HL-60 (cell line): ENCODE results near the gene PSMB11.

Experiments
- POLR2AphosphoS5 ChIP-seq: IDR thresholded peaks from 2 replicates; pipeline ENCODE4 v1.6.1; 2012; ENCODE audit warnings: low read depth
- TF ChIP-seq, protein P1 (sequence below): IDR thresholded peaks from 2 replicates; pipeline ENCODE4 v1.6.1; 2012; ENCODE audit warnings: low read depth; ENCODE audit not compliant: insufficient replicate concordance
- TF ChIP-seq, protein P2 (sequence below): IDR thresholded peaks from one replicate; pipeline ENCODE4 v1.5.1; 2011; ENCODE audit warnings: low read length, control low read depth, inconsistent platforms; ENCODE audit not compliant: insufficient read depth

- TF ChIP-seq, protein P1, sequence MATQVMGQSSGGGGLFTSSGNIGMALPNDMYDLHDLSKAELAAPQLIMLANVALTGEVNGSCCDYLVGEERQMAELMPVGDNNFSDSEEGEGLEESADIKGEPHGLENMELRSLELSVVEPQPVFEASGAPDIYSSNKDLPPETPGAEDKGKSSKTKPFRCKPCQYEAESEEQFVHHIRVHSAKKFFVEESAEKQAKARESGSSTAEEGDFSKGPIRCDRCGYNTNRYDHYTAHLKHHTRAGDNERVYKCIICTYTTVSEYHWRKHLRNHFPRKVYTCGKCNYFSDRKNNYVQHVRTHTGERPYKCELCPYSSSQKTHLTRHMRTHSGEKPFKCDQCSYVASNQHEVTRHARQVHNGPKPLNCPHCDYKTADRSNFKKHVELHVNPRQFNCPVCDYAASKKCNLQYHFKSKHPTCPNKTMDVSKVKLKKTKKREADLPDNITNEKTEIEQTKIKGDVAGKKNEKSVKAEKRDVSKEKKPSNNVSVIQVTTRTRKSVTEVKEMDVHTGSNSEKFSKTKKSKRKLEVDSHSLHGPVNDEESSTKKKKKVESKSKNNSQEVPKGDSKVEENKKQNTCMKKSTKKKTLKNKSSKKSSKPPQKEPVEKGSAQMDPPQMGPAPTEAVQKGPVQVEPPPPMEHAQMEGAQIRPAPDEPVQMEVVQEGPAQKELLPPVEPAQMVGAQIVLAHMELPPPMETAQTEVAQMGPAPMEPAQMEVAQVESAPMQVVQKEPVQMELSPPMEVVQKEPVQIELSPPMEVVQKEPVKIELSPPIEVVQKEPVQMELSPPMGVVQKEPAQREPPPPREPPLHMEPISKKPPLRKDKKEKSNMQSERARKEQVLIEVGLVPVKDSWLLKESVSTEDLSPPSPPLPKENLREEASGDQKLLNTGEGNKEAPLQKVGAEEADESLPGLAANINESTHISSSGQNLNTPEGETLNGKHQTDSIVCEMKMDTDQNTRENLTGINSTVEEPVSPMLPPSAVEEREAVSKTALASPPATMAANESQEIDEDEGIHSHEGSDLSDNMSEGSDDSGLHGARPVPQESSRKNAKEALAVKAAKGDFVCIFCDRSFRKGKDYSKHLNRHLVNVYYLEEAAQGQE, result no peak
- no peak for TF ChIP-seq POLR2AphosphoS5
- TF ChIP-seq, protein P2, sequence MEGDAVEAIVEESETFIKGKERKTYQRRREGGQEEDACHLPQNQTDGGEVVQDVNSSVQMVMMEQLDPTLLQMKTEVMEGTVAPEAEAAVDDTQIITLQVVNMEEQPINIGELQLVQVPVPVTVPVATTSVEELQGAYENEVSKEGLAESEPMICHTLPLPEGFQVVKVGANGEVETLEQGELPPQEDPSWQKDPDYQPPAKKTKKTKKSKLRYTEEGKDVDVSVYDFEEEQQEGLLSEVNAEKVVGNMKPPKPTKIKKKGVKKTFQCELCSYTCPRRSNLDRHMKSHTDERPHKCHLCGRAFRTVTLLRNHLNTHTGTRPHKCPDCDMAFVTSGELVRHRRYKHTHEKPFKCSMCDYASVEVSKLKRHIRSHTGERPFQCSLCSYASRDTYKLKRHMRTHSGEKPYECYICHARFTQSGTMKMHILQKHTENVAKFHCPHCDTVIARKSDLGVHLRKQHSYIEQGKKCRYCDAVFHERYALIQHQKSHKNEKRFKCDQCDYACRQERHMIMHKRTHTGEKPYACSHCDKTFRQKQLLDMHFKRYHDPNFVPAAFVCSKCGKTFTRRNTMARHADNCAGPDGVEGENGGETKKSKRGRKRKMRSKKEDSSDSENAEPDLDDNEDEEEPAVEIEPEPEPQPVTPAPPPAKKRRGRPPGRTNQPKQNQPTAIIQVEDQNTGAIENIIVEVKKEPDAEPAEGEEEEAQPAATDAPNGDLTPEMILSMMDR, result no peak
Measured at GRCh38 chr14:23045419-23046357, 3.7 kb downstream of the PSMB11 start.
